Astrocyte (in vitro differentiated cells and primary cell): ENCODE measurements around the gene C3orf52.

ENCODE experiments used
- CTCF ChIP-seq: IDR thresholded peaks from 2 replicates; pipeline ENCODE4 v1.5.1; 2011; ENCODE audit warnings: low read depth, mild to moderate bottlenecking, inconsistent platforms, low read length, moderate library complexity; ENCODE audit not compliant: insufficient read depth
- EZH2 ChIP-seq: IDR thresholded peaks from 2 replicates; pipeline ENCODE4 v1.6.1; 2012; ENCODE audit warnings: mild to moderate bottlenecking, low read length, inconsistent platforms; ENCODE audit not compliant: insufficient read depth

GRCh38 chr3:112137781-112138180, 51.6 kb downstream of the C3orf52 start:
- TF ChIP-seq CTCF (no peak), EZH2 (no peak)
